DND-41 (cell line): ENCODE measurements around the gene DHX57.

ENCODE experiments used
- EZH2 ChIP-seq: IDR thresholded peaks from 3 replicates; pipeline ENCODE4 v1.6.1; 2012; ENCODE audit warnings: borderline replicate concordance, low read depth, mild to moderate bottlenecking, moderate library complexity, low read length, inconsistent platforms; ENCODE audit not compliant: severe bottlenecking
- TF ChIP-seq, protein P1 (sequence below): IDR thresholded peaks from 2 replicates; pipeline ENCODE4 v1.5.1; 2012; ENCODE audit warnings: borderline replicate concordance, low read length, moderate library complexity, mild to moderate bottlenecking; ENCODE audit not compliant: poor library complexity, severe bottlenecking; ENCODE audit errors: extremely low read depth

DNA sequence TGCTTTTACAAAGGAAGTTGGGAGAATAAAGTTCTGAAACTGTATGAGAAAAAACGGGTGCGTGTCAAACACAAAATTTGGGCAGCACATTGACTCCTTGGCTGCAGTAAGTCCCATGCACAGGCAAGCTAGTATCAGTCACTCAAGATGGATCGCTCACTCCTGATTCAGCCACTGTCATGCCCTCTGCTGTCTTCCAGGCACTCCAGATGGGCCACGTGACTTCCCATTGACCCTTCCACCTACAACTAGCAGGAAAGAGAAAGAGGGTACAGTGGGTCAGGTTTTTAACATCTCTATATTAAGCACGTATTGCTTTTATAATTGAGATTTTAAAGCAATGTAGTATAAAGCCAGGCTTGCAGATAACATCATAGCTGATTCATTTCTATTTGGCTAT, 22.5 kb upstream of the DHX57 start:
- no peak for TF ChIP-seq EZH2
- TF ChIP-seq, protein P1, sequence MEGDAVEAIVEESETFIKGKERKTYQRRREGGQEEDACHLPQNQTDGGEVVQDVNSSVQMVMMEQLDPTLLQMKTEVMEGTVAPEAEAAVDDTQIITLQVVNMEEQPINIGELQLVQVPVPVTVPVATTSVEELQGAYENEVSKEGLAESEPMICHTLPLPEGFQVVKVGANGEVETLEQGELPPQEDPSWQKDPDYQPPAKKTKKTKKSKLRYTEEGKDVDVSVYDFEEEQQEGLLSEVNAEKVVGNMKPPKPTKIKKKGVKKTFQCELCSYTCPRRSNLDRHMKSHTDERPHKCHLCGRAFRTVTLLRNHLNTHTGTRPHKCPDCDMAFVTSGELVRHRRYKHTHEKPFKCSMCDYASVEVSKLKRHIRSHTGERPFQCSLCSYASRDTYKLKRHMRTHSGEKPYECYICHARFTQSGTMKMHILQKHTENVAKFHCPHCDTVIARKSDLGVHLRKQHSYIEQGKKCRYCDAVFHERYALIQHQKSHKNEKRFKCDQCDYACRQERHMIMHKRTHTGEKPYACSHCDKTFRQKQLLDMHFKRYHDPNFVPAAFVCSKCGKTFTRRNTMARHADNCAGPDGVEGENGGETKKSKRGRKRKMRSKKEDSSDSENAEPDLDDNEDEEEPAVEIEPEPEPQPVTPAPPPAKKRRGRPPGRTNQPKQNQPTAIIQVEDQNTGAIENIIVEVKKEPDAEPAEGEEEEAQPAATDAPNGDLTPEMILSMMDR = no peak
